Activated CD4-positive, alpha-beta T cell treated with anti-CD3 and anti-CD28 coated beads, Interleukin-2, amount 10 ng/mL, durations not matched to agents 7 days and 5 days (primary cell): ENCODE results near the gene RGS8. TPM values are rescaled to one million over a fixed set of nuclear protein-coding genes. Genes with fewer than 3 reads are reported as not detected.

Experiments used
- CTCF ChIA-PET: fragments of 350-600 bp; sonication (Branson Sonifier 250); formaldehyde crosslinking; loops from one replicate; lab custom pipeline; 2021; ENCODE audit warnings: antibody characterized with exemption; lab: Charles Lee
- POLR2A ChIA-PET: fragments of 350-600 bp; sonication (Branson Sonifier 250); formaldehyde crosslinking; loops from one replicate; lab custom pipeline; 2021; ENCODE audit warnings: antibody characterized with exemption; lab: Charles Lee
- DNase-seq: peaks from one replicate; pipeline ENCODE4 v3.0.0-alpha.2; 2020
- H3K27ac Mint-ChIP-seq: one replicate; pipeline ENCODE4 v1.8.0; 2021; ENCODE audit warnings: mild to moderate bottlenecking, moderate library complexity, mixed read lengths
- H3K27me3 Mint-ChIP-seq: one replicate; pipeline ENCODE4 v1.8.0; 2021; ENCODE audit warnings: mixed read lengths
- H3K36me3 Mint-ChIP-seq: one replicate; pipeline ENCODE4 v1.8.0; 2021; ENCODE audit warnings: low read depth, mixed read lengths
- H3K4me1 Mint-ChIP-seq: one replicate; pipeline ENCODE4 v1.8.0; 2021; ENCODE audit warnings: mixed read lengths
- H3K4me3 Mint-ChIP-seq: one replicate; pipeline ENCODE4 v1.8.0; 2021; ENCODE audit warnings: mild to moderate bottlenecking, moderate library complexity, mixed read lengths
- H3K9me3 Mint-ChIP-seq: one replicate; pipeline ENCODE4 v1.8.0; 2021; ENCODE audit warnings: mixed read lengths
- total RNA-seq, 2 experiments: library from RNA; stranded (reverse); gene quantifications; one replicate each; pipeline ENCODE4 v1.2.3, GENCODE V29; 2021

RGS8 gene
- total RNA-seq, 2 experiments from 2014 or later: not detected

- CTCF ChIA-PET: interaction anchor here (1.5 kb wide), 2 partner anchors 22 to 34 kb away, joined by 4 read pairs; no protein-coding TSS in a partner anchor
- POLR2A ChIA-PET: no interaction called here
- DNase-seq: no peak
- peaks cover 7% of the 10 kb centered on the region for H3K4me1 Mint-ChIP-seq
- H3K36me3 Mint-ChIP-seq: no peaks in the 10 kb centered on the region
- H3K9me3 Mint-ChIP-seq: no peaks in the 10 kb centered on the region
- peaks cover 17% of the 10 kb centered on the region for H3K27me3 Mint-ChIP-seq
- H3K4me3 Mint-ChIP-seq: no peak overlapping the region
- H3K27ac Mint-ChIP-seq: no peak overlapping the region
Observed at GRCh38 chr1:182677397-182678098, 6.8 kb downstream of the RGS8 start.

DNA sequence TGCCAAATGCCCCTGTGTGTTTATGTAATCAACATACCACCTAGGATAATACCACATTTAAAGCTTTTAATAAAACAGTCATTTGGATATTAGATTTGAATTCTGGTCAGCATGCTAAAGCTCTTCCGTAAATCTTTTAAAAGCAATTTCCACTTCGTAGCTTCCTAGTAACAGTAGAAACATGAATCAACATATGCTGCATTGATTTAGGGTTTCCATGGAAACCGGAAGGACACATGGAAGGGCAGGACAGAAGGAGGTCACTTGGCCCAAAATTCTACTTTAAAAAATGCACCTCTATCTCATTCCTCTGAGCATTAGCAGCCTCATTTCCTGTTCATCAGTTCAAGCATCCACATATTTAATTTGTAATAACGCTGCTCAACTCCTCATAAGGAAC lies 8.1 kb downstream of the RGS8 start:
- ChIA-PET CTCF (interaction anchor here (0.6 to 1.5 kb wide), 3 partner anchors 16 to 32 kb away, joined by 4 read pairs; no protein-coding TSS in a partner anchor), POLR2A (no interaction called here)
- Mint-ChIP-seq H3K27ac (no peak overlapping the region), H3K9me3 (no peaks in the 10 kb centered on the region), H3K4me3 (no peak overlapping the region), H3K36me3 (no peaks in the 10 kb centered on the region), H3K4me1 (peaks cover 6% of the 10 kb centered on the region), H3K27me3 (peaks cover 25% of the 10 kb centered on the region)
- DNase-seq: no peak

- peaks cover 28% of the 10 kb centered on the region for H3K27me3 Mint-ChIP-seq
- no peak overlapping the region for H3K27ac Mint-ChIP-seq
- H3K4me3 Mint-ChIP-seq: no peak overlapping the region
- no peaks in the 10 kb centered on the region for H3K4me1 Mint-ChIP-seq
- H3K36me3 Mint-ChIP-seq: no peaks in the 10 kb centered on the region
- no peak for DNase-seq
- CTCF ChIA-PET: interaction anchor here (0.8 to 1.2 kb wide), 3 partner anchors 22 to 492 kb away, joined by 3 read pairs; no protein-coding TSS in a partner anchor
- POLR2A ChIA-PET: no interaction called here
- no peaks in the 10 kb centered on the region for H3K9me3 Mint-ChIP-seq
Observed at GRCh38 chr1:182674346-182675246, 9.8 kb downstream of the RGS8 start.

DNA sequence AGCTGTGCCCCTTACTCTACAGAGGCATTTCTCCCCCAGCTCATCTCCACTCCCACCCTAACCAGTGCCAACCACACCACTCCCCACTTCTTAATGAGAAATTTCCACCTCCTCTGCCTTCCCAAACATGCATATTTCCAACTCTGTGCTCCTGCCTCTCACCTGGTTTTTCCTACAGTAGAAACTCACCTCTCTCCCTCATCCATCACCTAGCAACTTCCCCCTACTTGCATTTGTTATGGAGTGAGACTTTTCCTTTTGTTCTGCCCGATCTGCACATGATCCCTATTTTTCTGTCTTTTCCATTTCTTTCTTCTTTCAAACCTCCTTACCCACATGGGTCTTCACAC lies 11.9 kb downstream of the RGS8 start:
- Mint-ChIP-seq H3K36me3 (no peaks in the 10 kb centered on the region), H3K9me3 (no peaks in the 10 kb centered on the region), H3K27me3 (peaks cover 28% of the 10 kb centered on the region), H3K4me1 (no peaks in the 10 kb centered on the region), H3K4me3 (no peak overlapping the region), H3K27ac (no peak overlapping the region)
- POLR2A ChIA-PET: no interaction called here
- no peak for DNase-seq
- CTCF ChIA-PET: interaction anchor here (0.5 to 1.0 kb wide), 2 partner anchors 20 to 460 kb away, joined by 3 read pairs; no protein-coding TSS in a partner anchor

DNA sequence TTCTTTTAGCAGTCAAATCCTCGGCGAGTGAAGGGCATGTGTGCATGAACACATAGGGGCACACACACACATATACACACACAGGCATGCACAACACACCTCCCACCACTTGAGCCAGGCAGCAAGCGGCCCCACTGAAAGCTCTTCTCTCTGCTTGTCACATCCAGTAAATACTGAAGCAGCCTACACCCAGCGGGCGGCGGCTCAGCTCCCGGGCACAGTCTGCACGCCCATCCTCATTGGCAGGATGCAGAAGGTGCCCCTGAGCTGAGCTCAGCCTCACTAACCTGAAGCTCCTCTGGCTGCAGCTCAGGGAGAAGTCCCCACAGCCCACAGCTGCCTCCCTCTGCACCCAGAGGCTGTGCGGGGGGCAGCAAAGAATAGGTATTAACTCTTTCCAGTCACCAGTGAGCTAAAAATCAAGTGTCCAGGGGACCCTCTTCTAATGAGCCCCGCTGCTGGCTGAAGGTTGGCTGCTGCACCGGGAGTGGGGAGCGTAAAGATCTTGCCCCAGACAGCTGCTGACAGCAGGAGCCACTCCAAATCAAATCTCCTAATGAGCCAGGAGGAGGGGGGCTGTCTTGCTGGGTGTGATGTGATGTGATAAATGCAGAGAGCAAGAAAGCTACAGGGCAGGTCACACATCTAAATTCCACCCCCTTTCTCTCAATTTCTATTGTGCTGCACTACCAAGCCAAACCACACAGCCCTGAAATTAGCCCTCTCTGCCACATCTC lies 12.5 kb downstream of the RGS8 start:
- no peaks in the 10 kb centered on the region for H3K4me1 Mint-ChIP-seq
- peaks cover 28% of the 10 kb centered on the region for H3K27me3 Mint-ChIP-seq
- DNase-seq: no peak
- H3K36me3 Mint-ChIP-seq: no peaks in the 10 kb centered on the region
- CTCF ChIA-PET: interaction anchor here (1.0 kb wide), 2 partner anchors 21 to 76 kb away, joined by 3 read pairs; no protein-coding TSS in a partner anchor
- H3K4me3 Mint-ChIP-seq: no peak overlapping the region
- no peak overlapping the region for H3K27ac Mint-ChIP-seq
- H3K9me3 Mint-ChIP-seq: no peaks in the 10 kb centered on the region
- POLR2A ChIA-PET: no interaction called here

DNA sequence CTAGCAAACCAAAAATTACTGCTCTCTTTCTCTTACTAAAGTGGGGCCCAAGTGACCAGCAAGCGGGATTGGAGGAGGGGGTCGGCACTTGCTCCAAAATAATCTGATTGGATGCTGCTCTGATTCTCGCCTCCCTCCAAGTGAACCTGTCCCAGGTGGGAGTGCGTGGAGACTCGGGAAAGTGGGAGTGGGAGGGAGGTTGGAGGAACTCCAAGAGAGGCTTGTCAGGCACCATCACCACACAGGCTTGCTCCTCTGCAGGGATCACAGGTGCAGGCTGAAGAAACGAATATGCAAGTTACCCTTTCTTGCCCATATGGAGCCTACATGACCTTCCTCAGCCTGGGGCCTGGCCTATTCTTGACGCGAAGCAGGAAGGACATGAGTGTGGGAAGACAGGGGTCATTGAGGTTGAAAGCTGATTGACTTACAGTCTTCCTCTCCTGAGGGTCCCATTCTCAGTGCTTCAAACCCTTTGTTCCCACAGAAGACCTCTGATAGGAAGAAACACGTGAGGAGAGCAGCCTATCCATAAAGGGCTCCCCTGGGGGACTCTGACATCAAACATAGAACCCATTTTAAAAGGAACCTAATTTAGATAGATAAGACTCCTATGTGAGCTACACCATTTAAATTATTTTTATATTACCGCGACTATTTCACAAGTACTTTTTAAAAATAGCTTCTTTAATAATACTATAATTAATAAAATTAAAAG lies 14.2 kb downstream of the RGS8 start:
- Mint-ChIP-seq H3K4me3 (no peak overlapping the region), H3K27ac (no peak overlapping the region), H3K9me3 (no peaks in the 10 kb centered on the region), H3K4me1 (no peaks in the 10 kb centered on the region), H3K27me3 (peaks cover 28% of the 10 kb centered on the region), H3K36me3 (no peaks in the 10 kb centered on the region)
- ChIA-PET CTCF (no interaction called here), POLR2A (no interaction called here)
- no peak for DNase-seq

DNA sequence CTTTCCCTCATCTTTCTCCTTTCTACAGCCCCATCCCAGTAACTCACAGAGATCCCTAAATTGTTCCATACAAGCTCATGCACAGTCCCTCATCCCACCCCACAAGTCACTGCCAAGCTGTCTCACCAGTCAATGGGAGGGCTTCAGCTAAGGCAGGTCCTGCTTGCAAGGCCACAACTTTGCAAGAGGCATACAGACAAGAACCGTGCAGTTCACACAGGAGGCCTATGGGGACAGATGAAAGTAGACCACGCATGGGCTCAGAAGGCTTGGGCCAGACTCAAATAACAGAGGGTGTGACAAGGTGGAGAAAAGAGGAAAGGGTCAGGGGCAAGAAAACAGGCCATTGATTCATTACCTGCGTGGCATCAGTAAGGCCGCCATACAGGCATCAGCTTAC lies 15.1 kb downstream of the RGS8 start:
- Mint-ChIP-seq H3K36me3 (no peaks in the 10 kb centered on the region), H3K4me1 (no peaks in the 10 kb centered on the region), H3K27ac (no peak overlapping the region), H3K4me3 (no peak overlapping the region), H3K9me3 (no peaks in the 10 kb centered on the region), H3K27me3 (peaks cover 30% of the 10 kb centered on the region)
- ChIA-PET CTCF (interaction anchor here (1.1 kb wide), 1 partner anchor 33 kb away, joined by 3 read pairs; no protein-coding TSS in a partner anchor), POLR2A (no interaction called here)
- no peak for DNase-seq

- H3K27ac Mint-ChIP-seq: no peak overlapping the region
- DNase-seq: no peak
- no peaks in the 10 kb centered on the region for H3K36me3 Mint-ChIP-seq
- peaks cover 27% of the 10 kb centered on the region for H3K27me3 Mint-ChIP-seq
- POLR2A ChIA-PET: no interaction called here
- H3K4me1 Mint-ChIP-seq: no peaks in the 10 kb centered on the region
- CTCF ChIA-PET: interaction anchor here (0.9 to 1.1 kb wide), 2 partner anchors 32 to 64 kb away, joined by 3 read pairs; partner anchors contain the start of gene RGS16
- H3K9me3 Mint-ChIP-seq: no peaks in the 10 kb centered on the region
- no peak overlapping the region for H3K4me3 Mint-ChIP-seq
Observed at GRCh38 chr1:182668521-182669054, 15.8 kb downstream of the RGS8 start.

GRCh38 chr1:182667848-182668505 lies 16.4 kb downstream of the RGS8 start:
- Mint-ChIP-seq H3K9me3 (no peaks in the 10 kb centered on the region), H3K36me3 (no peaks in the 10 kb centered on the region), H3K4me3 (no peak overlapping the region), H3K4me1 (no peaks in the 10 kb centered on the region), H3K27me3 (peaks cover 30% of the 10 kb centered on the region), H3K27ac (no peak overlapping the region)
- no peak for DNase-seq
- ChIA-PET POLR2A (no interaction called here), CTCF (interaction anchor here (0.9 to 1.6 kb wide), 4 partner anchors 10 to 63 kb away, joined by 3 to 7 read pairs (median 4); partner anchors contain the start of gene RGS16)

GRCh38 chr1:182666706-182667105 lies 17.7 kb downstream of the RGS8 start:
- Mint-ChIP-seq H3K27me3 (peaks cover 22% of the 10 kb centered on the region), H3K27ac (no peak overlapping the region), H3K36me3 (no peaks in the 10 kb centered on the region), H3K4me3 (no peak overlapping the region), H3K9me3 (no peaks in the 10 kb centered on the region), H3K4me1 (no peaks in the 10 kb centered on the region)
- CTCF ChIA-PET: interaction anchor here (1.0 to 1.8 kb wide), 6 partner anchors 8 to 42 kb away, joined by 3 to 7 read pairs (median 6); no protein-coding TSS in a partner anchor
- DNase-seq: no peak
- POLR2A ChIA-PET: no interaction called here

DNA sequence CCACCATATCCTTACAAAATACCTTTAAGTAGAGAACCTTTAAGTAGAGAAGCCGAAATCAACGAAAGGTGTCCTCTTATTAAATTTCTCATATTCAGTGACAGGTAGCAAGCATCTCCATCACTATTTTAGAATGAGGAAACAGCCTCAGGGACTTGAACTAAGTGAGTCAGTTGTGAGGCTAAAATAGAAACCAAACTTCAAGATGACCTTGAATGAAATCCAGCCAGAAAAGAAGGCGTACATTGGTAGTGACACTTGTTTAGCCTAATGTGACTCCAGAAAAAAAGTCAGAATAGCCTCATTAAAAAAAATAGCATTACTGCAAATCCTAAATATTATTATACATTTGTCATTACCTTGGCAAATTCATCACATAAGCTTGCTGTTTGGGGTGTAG lies 20.1 kb downstream of the RGS8 start:
- Mint-ChIP-seq H3K36me3 (no peaks in the 10 kb centered on the region), H3K9me3 (no peaks in the 10 kb centered on the region), H3K4me1 (no peaks in the 10 kb centered on the region), H3K27me3 (peaks cover 14% of the 10 kb centered on the region), H3K27ac (no peak overlapping the region), H3K4me3 (no peak overlapping the region)
- ChIA-PET CTCF (no interaction called here), POLR2A (no interaction called here)
- no peak for DNase-seq
